Activated CD4-positive, alpha-beta T cell treated with anti-CD3 and anti-CD28 coated beads, Interleukin-2, amount 10 ng/mL, durations not matched to agents 7 days and 5 days (primary cell): ENCODE data around the gene SDCCAG8. TPM values are rescaled to one million over a fixed set of nuclear protein-coding genes. Genes with fewer than 3 reads are reported as not detected.

Source experiments
- CTCF ChIA-PET: fragments of 350-600 bp; sonication (Branson Sonifier 250); formaldehyde crosslinking; loops from one replicate; lab custom pipeline; 2021; ENCODE audit warnings: antibody characterized with exemption; lab: Charles Lee
- POLR2A ChIA-PET: fragments of 350-600 bp; sonication (Branson Sonifier 250); formaldehyde crosslinking; loops from one replicate; lab custom pipeline; 2021; ENCODE audit warnings: antibody characterized with exemption; lab: Charles Lee
- DNase-seq: peaks from one replicate; pipeline ENCODE4 v3.0.0-alpha.2; 2020
- H3K27ac Mint-ChIP-seq: one replicate; pipeline ENCODE4 v1.8.0; 2021; ENCODE audit warnings: mild to moderate bottlenecking, moderate library complexity, mixed read lengths
- H3K27me3 Mint-ChIP-seq: one replicate; pipeline ENCODE4 v1.8.0; 2021; ENCODE audit warnings: mixed read lengths
- H3K36me3 Mint-ChIP-seq: one replicate; pipeline ENCODE4 v1.8.0; 2021; ENCODE audit warnings: low read depth, mixed read lengths
- H3K4me1 Mint-ChIP-seq: one replicate; pipeline ENCODE4 v1.8.0; 2021; ENCODE audit warnings: mixed read lengths
- H3K4me3 Mint-ChIP-seq: one replicate; pipeline ENCODE4 v1.8.0; 2021; ENCODE audit warnings: mild to moderate bottlenecking, moderate library complexity, mixed read lengths
- H3K9me3 Mint-ChIP-seq: one replicate; pipeline ENCODE4 v1.8.0; 2021; ENCODE audit warnings: mixed read lengths
- total RNA-seq, 2 experiments: library from RNA; stranded (reverse); gene quantifications; one replicate each; pipeline ENCODE4 v1.2.3, GENCODE V29; 2021

SDCCAG8 gene
- total RNA-seq, 2 experiments from 2014 or later = 23.8 to 26.4 TPM

DNA sequence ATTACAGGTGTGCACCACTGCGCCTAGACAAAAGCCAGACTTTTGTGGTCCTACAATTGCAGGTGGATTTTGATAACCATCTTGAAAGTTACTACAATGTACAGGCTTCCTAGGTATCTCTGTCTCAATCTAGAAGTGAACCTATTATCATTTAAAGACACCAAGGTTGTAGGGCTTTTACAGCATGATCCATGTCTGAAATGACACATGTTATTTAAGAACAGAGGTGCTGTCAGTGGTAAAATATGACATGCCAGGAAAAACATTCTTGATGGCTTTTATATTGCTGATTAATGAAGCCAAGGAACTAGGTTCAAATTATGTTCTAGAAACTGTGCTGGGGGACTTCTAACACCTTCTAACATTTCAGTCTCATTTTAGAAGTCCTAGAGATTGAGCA is 253.1 kb downstream of the SDCCAG8 start:
- CTCF ChIA-PET = no interaction called here
- H3K4me3 Mint-ChIP-seq = no peak overlapping the region

DNA sequence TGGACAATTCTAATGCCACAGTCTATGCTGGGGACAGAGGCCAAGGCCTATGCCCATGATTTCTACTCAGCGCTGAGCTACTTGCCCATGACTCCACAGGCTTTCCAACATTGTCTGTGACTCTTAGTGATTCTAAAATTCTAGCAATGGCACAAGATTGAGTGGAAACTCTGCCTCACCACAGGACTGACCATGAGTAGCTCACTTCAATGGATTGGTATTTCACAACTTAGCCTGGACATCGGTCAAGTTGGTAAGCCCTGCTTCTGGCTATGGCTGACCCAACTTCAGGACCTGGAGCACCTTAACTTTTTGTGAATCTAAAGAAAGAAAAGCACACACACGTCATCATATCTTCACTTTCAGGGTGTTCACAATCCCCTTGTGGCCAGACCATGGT is 255.1 kb downstream of the SDCCAG8 start:
- Mint-ChIP-seq H3K27ac (no peak overlapping the region), H3K9me3 (no peaks in the 10 kb centered on the region), H3K4me1 (peaks cover 25% of the 10 kb centered on the region), H3K27me3 (no peaks in the 10 kb centered on the region), H3K36me3 (peaks cover 12% of the 10 kb centered on the region), H3K4me3 (no peak overlapping the region)
- no peak for DNase-seq
- ChIA-PET CTCF (interaction anchor here (1.3 kb wide), 1 partner anchor 9 kb away, joined by 3 read pairs; no protein-coding TSS in a partner anchor), POLR2A (no interaction called here)

More for the DNA sequence above, 253.1 kb downstream of the SDCCAG8 start:
- DNase-seq = no peak
- H3K27ac Mint-ChIP-seq = no peak overlapping the region
- H3K9me3 Mint-ChIP-seq = no peaks in the 10 kb centered on the region
- POLR2A ChIA-PET = no interaction called here
- peaks cover 15% of the 10 kb centered on the region for H3K36me3 Mint-ChIP-seq
- H3K27me3 Mint-ChIP-seq = no peaks in the 10 kb centered on the region
- peaks cover 25% of the 10 kb centered on the region for H3K4me1 Mint-ChIP-seq

- ChIA-PET CTCF (no interaction called here), POLR2A (no interaction called here)
Measured at GRCh38 chr1:243513726-243514491, 258.1 kb downstream of the SDCCAG8 start.

GRCh38 chr1:243514927-243515326 is 259.1 kb downstream of the SDCCAG8 start:
- ChIA-PET CTCF (no interaction called here), POLR2A (no interaction called here)
- H3K4me3 Mint-ChIP-seq = no peak overlapping the region
- no peak overlapping the region for H3K27ac Mint-ChIP-seq
- peaks cover 18% of the 10 kb centered on the region for H3K36me3 Mint-ChIP-seq
- no peak for DNase-seq
- H3K4me1 Mint-ChIP-seq = no peaks in the 10 kb centered on the region
- H3K27me3 Mint-ChIP-seq = no peaks in the 10 kb centered on the region
- peaks cover 5% of the 10 kb centered on the region for H3K9me3 Mint-ChIP-seq

More at GRCh38 chr1:243513726-243514491, 258.1 kb downstream of the SDCCAG8 start:
- peaks cover 4% of the 10 kb centered on the region for H3K4me1 Mint-ChIP-seq
- peaks cover 5% of the 10 kb centered on the region for H3K9me3 Mint-ChIP-seq
- H3K27ac Mint-ChIP-seq = no peak overlapping the region
- peaks cover 18% of the 10 kb centered on the region for H3K36me3 Mint-ChIP-seq
- no peak overlapping the region for H3K4me3 Mint-ChIP-seq
- no peak for DNase-seq
- H3K27me3 Mint-ChIP-seq = no peaks in the 10 kb centered on the region

GRCh38 chr1:243520831-243521230 is 265.0 kb downstream of the SDCCAG8 start:
- H3K4me1 Mint-ChIP-seq = peaks cover 6% of the 10 kb centered on the region
- DNase-seq = no peak
- no peaks in the 10 kb centered on the region for H3K27me3 Mint-ChIP-seq
- ChIA-PET CTCF (no interaction called here), POLR2A (no interaction called here)
- H3K36me3 Mint-ChIP-seq = peaks cover 6% of the 10 kb centered on the region
- no peak overlapping the region for H3K4me3 Mint-ChIP-seq
- H3K27ac Mint-ChIP-seq = no peak overlapping the region
- peaks cover 5% of the 10 kb centered on the region for H3K9me3 Mint-ChIP-seq

DNA sequence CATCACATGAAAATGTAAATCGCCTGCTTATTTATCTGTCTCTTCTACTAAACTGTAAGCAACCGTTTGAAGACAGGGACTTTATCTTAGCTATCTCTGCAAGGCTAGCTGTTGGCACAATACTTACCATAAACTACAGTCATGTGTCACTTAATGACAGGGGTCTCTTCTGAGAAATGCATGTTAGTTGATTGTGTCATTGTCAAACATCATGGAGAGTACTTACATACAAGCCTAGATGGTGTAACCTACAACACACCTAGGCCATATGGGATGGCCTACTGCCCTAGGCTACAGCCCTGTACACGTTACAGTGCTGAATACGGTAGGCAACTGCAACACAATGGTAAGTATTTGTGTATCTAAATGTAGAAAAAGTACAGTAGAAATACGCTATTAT is 267.9 kb downstream of the SDCCAG8 start:
- no peaks in the 10 kb centered on the region for H3K27me3 Mint-ChIP-seq
- H3K4me1 Mint-ChIP-seq = peaks cover 6% of the 10 kb centered on the region
- no peak overlapping the region for H3K4me3 Mint-ChIP-seq
- peaks cover 1% of the 10 kb centered on the region for H3K36me3 Mint-ChIP-seq
- H3K27ac Mint-ChIP-seq = no peak overlapping the region
- H3K9me3 Mint-ChIP-seq = peaks cover 5% of the 10 kb centered on the region
- ChIA-PET CTCF (no interaction called here), POLR2A (no interaction called here)
- DNase-seq = no peak

DNA sequence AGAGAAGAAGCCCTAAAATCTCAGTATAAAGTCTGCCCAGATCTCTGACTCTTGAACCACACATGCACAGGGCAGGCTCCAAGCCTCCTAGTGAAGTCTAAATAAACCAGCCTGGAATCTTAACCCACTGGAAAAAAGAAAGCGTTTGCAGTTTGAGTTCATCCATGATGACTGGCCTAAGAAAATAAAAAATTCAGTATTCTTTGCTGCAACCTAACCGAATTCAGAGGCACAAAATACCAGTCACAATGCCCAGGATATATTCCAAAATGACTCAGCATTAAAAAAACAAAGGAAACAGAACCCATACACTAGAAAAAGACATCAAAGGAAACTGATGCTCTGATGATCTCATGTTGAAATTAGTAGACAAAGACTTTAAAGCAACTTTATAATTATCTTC is 269.2 kb downstream of the SDCCAG8 start:
- Mint-ChIP-seq H3K4me1 (peaks cover 6% of the 10 kb centered on the region), H3K4me3 (no peak overlapping the region), H3K27me3 (no peaks in the 10 kb centered on the region), H3K36me3 (no peaks in the 10 kb centered on the region), H3K9me3 (peaks cover 5% of the 10 kb centered on the region), H3K27ac (no peak overlapping the region)
- no peak for DNase-seq
- ChIA-PET POLR2A (no interaction called here), CTCF (no interaction called here)

GRCh38 chr1:243526180-243526579 is 270.3 kb downstream of the SDCCAG8 start:
- Mint-ChIP-seq H3K27ac (no peak overlapping the region), H3K4me3 (no peak overlapping the region), H3K9me3 (peaks cover 5% of the 10 kb centered on the region), H3K27me3 (no peaks in the 10 kb centered on the region), H3K4me1 (peaks cover 6% of the 10 kb centered on the region), H3K36me3 (no peaks in the 10 kb centered on the region)
- DNase-seq = no peak
- CTCF ChIA-PET = no interaction called here
- POLR2A ChIA-PET = no interaction called here

- Mint-ChIP-seq H3K36me3 (no peaks in the 10 kb centered on the region), H3K4me3 (no peak overlapping the region), H3K9me3 (peaks cover 9% of the 10 kb centered on the region), H3K27ac (no peak overlapping the region), H3K4me1 (peaks cover 6% of the 10 kb centered on the region), H3K27me3 (no peaks in the 10 kb centered on the region)
- ChIA-PET POLR2A (no interaction called here), CTCF (no interaction called here)
- DNase-seq = no peak
Measured at GRCh38 chr1:243528459-243529121, 272.7 kb downstream of the SDCCAG8 start.

DNA sequence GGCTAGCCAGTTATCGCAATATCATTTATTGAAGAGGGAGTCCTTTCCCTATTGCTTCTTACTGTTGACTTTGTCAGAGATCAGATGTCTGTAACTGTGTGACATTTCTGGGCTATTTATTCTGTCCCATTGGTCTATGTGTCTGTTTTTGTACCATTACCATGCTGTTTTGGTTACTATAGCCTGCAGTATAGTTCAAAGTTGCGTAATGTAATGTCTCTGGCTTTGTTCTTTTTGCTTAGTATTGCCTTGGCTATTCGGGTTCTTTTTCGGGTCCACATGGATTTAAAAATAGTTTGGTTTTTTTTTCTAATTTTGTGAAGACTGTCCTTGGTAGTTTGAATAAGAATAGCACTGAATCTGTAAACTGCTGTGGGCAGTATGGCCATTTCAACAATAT is 273.7 kb downstream of the SDCCAG8 start:
- peaks cover 6% of the 10 kb centered on the region for H3K4me1 Mint-ChIP-seq
- H3K27me3 Mint-ChIP-seq = no peaks in the 10 kb centered on the region
- no peak for DNase-seq
- no peak overlapping the region for H3K27ac Mint-ChIP-seq
- peaks cover 9% of the 10 kb centered on the region for H3K9me3 Mint-ChIP-seq
- H3K4me3 Mint-ChIP-seq = no peak overlapping the region
- POLR2A ChIA-PET = no interaction called here
- no peaks in the 10 kb centered on the region for H3K36me3 Mint-ChIP-seq
- CTCF ChIA-PET = no interaction called here

DNA sequence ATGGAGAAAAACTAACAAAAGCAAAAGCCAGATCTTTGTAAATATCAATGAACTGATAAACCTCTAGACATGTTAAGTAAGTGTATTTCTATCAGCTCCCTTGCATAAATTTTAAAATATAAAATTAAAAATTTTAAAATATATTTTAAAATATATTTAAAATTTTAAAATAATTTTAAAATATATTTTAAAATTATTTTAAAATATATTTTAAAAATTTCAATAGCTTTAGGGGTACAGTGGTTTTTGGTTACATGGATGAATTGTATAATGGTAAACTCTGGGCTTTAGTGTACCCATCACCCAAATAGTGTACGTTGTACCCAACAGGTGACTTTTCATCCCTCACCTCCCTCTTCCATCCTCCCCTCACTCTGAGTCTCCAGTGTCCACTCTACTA is 279.2 kb downstream of the SDCCAG8 start:
- H3K4me1 Mint-ChIP-seq = no peaks in the 10 kb centered on the region
- POLR2A ChIA-PET = interaction anchor here (0.6 kb wide), 1 partner anchor 51 kb away, joined by 3 read pairs; no protein-coding TSS in a partner anchor

GRCh38 chr1:243539636-243540035 is 283.8 kb downstream of the SDCCAG8 start:
- CTCF ChIA-PET = no interaction called here
- peaks cover 7% of the 10 kb centered on the region for H3K4me1 Mint-ChIP-seq
- H3K27me3 Mint-ChIP-seq = no peaks in the 10 kb centered on the region
- peaks cover 9% of the 10 kb centered on the region for H3K36me3 Mint-ChIP-seq
- H3K27ac Mint-ChIP-seq = no peak overlapping the region
- no peak for DNase-seq
- no peaks in the 10 kb centered on the region for H3K9me3 Mint-ChIP-seq
- POLR2A ChIA-PET = no interaction called here
- H3K4me3 Mint-ChIP-seq = no peak overlapping the region

More for the DNA sequence above, 279.2 kb downstream of the SDCCAG8 start:
- no peak for DNase-seq
- Mint-ChIP-seq H3K9me3 (peaks cover 3% of the 10 kb centered on the region), H3K27me3 (no peaks in the 10 kb centered on the region), H3K36me3 (peaks cover 4% of the 10 kb centered on the region), H3K27ac (no peak overlapping the region), H3K4me3 (no peak overlapping the region)
- CTCF ChIA-PET = no interaction called here

DNA sequence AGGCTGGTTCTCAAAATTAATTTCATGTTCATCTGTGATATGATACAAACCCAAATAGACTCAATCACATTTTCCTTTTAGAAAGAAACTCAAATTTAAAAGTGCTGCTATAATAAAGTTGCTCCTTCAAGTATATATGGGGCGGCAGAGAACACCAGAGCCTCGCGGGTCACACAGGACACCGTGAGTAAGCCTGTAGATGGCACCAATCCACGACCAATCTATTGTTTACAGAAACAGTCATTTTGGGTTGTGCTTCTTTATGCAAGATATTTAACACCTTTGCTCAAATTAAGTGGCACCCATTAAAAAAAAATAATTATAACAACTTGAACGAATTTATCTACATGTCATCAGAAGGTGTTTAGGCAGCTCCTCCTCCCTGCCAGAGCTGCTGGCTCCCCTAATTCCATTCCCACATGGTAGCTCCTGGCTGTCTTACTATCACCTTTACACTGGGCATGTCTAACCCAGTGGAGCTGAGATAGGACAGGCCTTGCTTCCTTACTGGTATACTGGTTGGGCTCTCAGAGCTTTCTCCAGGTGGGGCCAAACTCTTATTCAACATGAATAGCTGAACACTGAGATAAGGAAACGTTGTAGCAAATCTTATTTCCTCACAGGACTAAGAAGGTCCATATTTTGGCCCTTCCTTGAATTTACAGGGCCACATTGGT is 287.0 kb downstream of the SDCCAG8 start:
- Mint-ChIP-seq H3K27me3 (no peaks in the 10 kb centered on the region), H3K9me3 (no peaks in the 10 kb centered on the region), H3K36me3 (peaks cover 9% of the 10 kb centered on the region), H3K4me3 (no peak overlapping the region), H3K27ac (no peak overlapping the region), H3K4me1 (peaks cover 7% of the 10 kb centered on the region)
- ChIA-PET POLR2A (no interaction called here), CTCF (no interaction called here)
- no peak for DNase-seq
